Nephron progenitor cell (in vitro differentiated cells): ENCODE measurements around the gene TRIM40.
A peak's percentile ranks its signal among the peaks of the same experiment; 100 is the strongest.

Experiments
- DNase-seq: peaks from one replicate; pipeline ENCODE4 v3.0.0; 2021
- H3K27ac Mint-ChIP-seq: 2 replicates; pipeline ENCODE4 v1.8.0; 2021; ENCODE audit warnings: mild to moderate bottlenecking, moderate library complexity, mixed read lengths
- H3K27me3 Mint-ChIP-seq: 2 replicates; pipeline ENCODE4 v1.8.0; 2021; ENCODE audit warnings: mild to moderate bottlenecking, low read depth, mixed read lengths; ENCODE audit not compliant: poor library complexity
- H3K36me3 Mint-ChIP-seq: 2 replicates; pipeline ENCODE4 v1.8.0; 2021; ENCODE audit warnings: low read depth, mixed read lengths
- H3K4me1 Mint-ChIP-seq: 2 replicates; pipeline ENCODE4 v1.8.0; 2021; ENCODE audit warnings: mixed read lengths
- H3K4me3 Mint-ChIP-seq: 2 replicates; pipeline ENCODE4 v1.8.0; 2021; ENCODE audit warnings: mild to moderate bottlenecking, moderate library complexity, mixed read lengths
- H3K9me3 Mint-ChIP-seq: 2 replicates; pipeline ENCODE4 v1.8.0; 2021; ENCODE audit warnings: mild to moderate bottlenecking, moderate library complexity, mixed read lengths
- CTCF ChIP-seq: fragments of 200-600 bp; sonication (generic); IDR thresholded peaks from 2 replicates; pipeline ENCODE4 v1.5.0; 2021; ENCODE audit warnings: antibody characterized with exemption

TRIM40 gene

DNA sequence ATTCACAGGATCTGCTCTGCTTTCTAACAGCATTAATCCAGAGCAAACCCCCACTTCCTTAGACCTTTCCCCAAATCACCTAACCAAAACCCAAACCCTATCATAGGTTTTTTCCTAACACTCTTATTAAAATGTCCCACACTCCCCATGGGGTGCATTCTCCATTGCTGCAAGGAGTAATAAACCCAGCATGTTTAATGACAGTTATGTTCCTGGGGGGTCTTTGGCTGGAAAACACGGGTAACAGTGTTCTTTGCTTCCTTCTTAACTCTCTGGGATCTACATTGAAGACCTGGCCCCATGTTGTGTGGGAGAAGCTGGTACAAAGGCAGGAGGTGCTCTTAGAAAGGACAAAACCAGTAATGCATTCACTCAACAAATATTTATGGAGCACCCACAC, 39.1 kb upstream of the TRIM40 start:
- no peak overlapping the region for H3K4me3 Mint-ChIP-seq
- DNase-seq = no peak
- peaks cover 85% of the 10 kb centered on the region for H3K27me3 Mint-ChIP-seq
- H3K4me1 Mint-ChIP-seq = peaks cover 31% of the 10 kb centered on the region
- TF ChIP-seq CTCF = no peak
- no peaks in the 10 kb centered on the region for H3K36me3 Mint-ChIP-seq
- no peak overlapping the region for H3K27ac Mint-ChIP-seq
- no peaks in the 10 kb centered on the region for H3K9me3 Mint-ChIP-seq

- H3K36me3 Mint-ChIP-seq = no peaks in the 10 kb centered on the region
- no peak for DNase-seq
- no peak overlapping the region for H3K27ac Mint-ChIP-seq
- H3K27me3 Mint-ChIP-seq = peaks cover 97% of the 10 kb centered on the region
- no peak for TF ChIP-seq CTCF
- no peaks in the 10 kb centered on the region for H3K9me3 Mint-ChIP-seq
- no peak overlapping the region for H3K4me3 Mint-ChIP-seq
- H3K4me1 Mint-ChIP-seq = peaks cover 33% of the 10 kb centered on the region
Observed at GRCh38 chr6:30097902-30098768, 37.8 kb upstream of the TRIM40 start.

GRCh38 chr6:30100154-30100553, 35.8 kb upstream of the TRIM40 start:
- TF ChIP-seq CTCF = no peak
- DNase-seq = no peak
- H3K27me3 Mint-ChIP-seq = peaks cover 97% of the 10 kb centered on the region
- H3K4me3 Mint-ChIP-seq = peak overlapping the region; percentile 75
- no peak overlapping the region for H3K27ac Mint-ChIP-seq
- no peaks in the 10 kb centered on the region for H3K36me3 Mint-ChIP-seq
- H3K4me1 Mint-ChIP-seq = peaks cover 37% of the 10 kb centered on the region
- H3K9me3 Mint-ChIP-seq = no peaks in the 10 kb centered on the region

GRCh38 chr6:30100585-30101443, 35.1 kb upstream of the TRIM40 start:
- peaks cover 95% of the 10 kb centered on the region for H3K27me3 Mint-ChIP-seq
- H3K36me3 Mint-ChIP-seq = no peaks in the 10 kb centered on the region
- TF ChIP-seq CTCF = no peak
- peak overlapping the region; percentile 78 for H3K4me3 Mint-ChIP-seq
- no peaks in the 10 kb centered on the region for H3K9me3 Mint-ChIP-seq
- no peak overlapping the region for H3K27ac Mint-ChIP-seq
- H3K4me1 Mint-ChIP-seq = peaks cover 33% of the 10 kb centered on the region
- peak; percentile 45 for DNase-seq

DNA sequence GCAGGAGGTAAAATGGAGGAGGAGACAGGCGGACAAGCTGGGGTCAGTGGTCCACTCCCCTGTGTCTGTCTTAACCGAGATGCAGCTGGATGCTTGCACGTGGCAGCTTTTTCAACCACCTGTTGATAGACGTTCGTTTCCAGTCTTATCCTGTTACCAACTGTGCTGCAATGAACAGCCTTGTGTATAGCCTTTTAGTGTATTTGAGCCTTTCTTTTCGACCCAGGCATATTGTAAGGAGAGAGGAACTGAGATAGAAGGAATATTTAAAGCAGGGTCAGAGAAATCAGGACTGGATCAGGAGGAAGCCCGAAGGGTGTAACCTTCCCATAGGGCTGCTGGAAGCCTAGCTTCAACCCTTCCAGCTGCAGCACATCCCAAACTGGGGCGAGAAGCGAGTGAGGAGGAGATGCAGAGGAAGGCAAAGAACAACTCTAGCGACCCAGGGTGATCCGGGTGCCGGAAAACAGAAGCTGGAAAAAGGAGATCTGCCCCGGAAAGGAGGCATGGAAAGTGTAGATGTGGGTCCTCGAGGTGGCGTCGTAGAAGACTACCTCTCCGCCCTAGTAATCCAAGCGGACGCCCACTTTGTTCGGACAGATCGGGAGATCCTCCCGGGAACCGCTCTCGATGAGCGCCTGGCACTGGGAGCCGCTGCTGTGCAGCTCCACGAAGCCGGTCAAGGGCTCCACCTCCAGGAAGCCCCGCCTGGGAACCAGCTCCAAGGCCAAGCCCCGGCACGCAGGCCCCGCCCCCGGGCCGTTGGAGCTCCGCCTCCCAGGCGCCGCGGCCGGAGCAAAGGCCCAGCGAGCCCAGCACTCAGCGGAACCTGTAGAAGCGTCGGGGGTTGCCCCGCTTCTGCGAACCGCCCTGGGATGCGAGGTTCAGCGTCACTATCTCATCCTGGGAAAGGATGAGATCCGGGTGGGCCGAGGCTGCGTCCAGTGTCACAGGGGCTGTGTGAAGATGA, 34.2 kb upstream of the TRIM40 start:
- H3K4me3 Mint-ChIP-seq = peak overlapping the region; percentile 78
- peaks cover 33% of the 10 kb centered on the region for H3K4me1 Mint-ChIP-seq
- no peaks in the 10 kb centered on the region for H3K36me3 Mint-ChIP-seq
- no peak for TF ChIP-seq CTCF
- H3K9me3 Mint-ChIP-seq = no peaks in the 10 kb centered on the region
- peaks cover 98% of the 10 kb centered on the region for H3K27me3 Mint-ChIP-seq
- peak; percentile 94 for DNase-seq
- no peak overlapping the region for H3K27ac Mint-ChIP-seq
